ENCODE measurements around the gene NF2.

The NF2 gene

GRCh38 chr22:29633514-29634312 lies 30.3 kb downstream of the NF2 start:
- no peak for DNase-seq

GRCh38 chr22:29634847-29635246 lies 31.4 kb downstream of the NF2 start:
- DNase-seq = no peak

- peak; percentile 65 for DNase-seq
These were observed 32.4 kb downstream of the NF2 start for GRCh38 chr22:29635734-29636357.

GRCh38 chr22:29636751-29637150 lies 33.3 kb downstream of the NF2 start:
- DNase-seq = no peak

DNA sequence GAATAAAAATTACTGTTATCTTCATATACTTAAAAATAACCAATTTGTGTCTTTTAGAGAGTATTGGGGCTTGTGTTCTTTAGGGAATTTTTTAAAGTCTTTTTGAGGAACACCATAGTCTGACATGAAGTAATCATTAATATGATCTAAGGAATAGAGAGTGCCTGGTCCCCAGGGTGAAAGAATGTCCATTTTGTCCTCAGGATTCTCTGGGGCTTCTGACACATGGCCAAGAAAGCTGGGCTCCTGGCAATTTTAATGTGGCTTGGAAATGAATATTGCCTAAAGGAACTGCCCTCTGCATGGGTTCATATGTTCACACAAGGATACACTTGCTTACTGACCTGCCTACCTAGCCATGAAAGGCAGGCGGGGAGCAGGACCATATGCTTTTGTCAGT lies 33.7 kb downstream of the NF2 start:
- no peak for DNase-seq

DNA sequence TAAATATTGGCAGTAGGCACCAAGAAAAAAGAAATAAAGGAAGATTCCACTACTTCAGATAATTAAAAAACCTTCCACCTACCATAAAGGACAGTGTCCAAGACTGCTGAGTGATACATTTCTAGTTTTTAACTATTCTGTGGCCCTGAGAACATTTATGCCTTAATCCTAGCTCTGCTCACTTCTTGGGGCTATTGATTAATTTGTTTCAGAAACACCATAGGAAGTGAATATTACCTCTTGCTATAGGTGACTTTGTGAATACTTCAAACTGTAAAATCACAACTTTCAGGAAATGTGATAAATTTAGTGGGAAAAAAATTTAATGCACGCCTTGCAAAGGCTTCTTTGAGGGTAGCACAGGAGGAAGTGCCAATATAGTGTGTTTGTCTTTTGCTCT lies 35.2 kb downstream of the NF2 start:
- DNase-seq = no peak

DNA sequence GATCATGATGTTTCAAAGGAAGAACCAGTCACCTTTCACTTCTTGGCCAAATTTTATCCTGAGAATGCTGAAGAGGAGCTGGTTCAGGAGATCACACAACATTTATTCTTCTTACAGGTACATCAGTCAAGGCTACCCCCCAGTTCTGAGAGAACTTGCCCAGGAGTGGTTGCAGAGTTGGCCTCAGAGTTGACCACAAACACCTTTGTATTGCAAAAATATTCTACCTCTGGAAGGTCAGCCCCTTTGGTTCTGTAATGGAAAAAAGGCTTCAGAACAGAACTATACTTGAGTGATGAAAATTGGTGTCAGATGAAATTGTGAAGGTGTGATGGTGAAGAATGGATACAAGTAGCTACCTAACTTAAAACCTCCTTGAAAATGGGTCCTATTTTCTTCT lies 35.7 kb downstream of the NF2 start:
- DNase-seq = no peak

DNA sequence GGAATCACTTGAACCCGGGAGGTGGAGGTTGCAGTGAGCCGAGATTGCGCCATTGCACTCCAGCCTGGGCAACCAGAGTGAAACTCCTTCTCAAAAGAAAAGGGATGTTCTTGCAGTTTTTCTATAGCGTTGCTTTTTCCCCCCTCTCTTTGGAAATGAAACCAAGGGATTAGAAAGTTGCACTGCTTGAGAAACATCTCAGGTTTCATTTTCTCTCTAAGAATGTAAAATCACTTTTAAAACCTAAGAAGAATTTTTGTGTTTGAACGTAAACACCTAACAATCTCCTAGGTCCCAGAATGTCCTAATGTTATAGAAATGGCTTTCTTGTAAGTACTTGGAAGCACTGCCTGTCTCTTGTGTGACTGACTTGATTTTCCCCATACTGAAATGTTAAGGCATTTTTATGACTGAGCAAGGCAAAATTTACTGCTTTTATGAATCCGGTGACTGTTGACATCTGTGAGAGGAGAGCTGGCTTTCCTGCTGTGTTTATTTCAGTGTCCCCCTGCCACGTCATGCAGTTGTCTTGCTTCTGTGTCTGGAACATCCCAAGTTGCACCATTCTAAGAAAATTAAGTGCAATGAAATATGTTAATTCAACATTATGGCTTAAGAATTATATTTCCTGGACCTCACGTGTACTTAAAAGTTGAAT lies 37.7 kb downstream of the NF2 start:
- no peak for DNase-seq

DNA sequence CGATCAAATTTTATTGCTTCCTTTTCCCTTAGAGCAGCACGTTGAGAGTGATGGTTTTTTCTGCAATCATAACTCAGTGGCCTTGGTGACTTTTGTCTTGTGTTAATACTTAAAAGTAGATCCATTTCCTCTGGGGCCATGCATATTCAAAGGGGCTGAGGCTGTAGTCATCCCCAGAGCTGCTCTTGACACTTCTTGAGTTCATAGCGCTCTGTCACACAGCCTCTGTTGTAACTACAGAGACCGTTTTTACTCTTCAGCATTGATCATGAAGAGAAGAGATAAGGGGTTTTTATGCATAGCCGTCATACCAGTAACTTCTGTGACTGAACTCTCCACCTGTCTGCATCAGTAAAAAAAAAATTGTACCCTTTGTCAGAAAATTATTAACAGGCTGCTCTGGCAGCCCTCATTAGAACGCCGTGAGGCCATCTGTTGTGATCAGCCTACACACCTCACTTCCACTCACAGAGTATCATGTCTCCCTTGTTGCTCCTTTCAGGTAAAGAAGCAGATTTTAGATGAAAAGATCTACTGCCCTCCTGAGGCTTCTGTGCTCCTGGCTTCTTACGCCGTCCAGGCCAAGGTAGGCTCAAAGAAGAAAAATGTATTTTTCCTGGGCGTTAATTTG lies 38.4 kb downstream of the NF2 start:
- DNase-seq = peak; percentile 88

DNA sequence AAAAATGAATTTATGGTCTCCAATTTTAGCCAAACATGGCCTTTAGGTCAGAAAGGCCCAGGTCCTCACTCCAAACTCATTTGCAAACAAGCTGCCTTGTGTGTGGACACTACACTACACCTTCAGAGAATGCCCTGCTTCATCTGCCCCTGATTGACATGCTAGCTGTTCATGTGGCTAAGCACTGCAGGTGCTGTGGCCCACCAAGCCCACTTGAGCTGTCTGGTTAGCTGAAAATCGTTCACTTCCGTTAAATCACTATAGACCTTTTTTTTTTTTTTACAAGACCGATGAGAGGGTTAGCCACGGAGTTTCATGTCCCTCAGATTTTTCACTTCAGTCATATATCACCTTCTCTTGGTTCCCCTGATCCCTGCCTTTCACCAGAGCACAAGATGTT lies 39.3 kb downstream of the NF2 start:
- no peak for DNase-seq

DNA sequence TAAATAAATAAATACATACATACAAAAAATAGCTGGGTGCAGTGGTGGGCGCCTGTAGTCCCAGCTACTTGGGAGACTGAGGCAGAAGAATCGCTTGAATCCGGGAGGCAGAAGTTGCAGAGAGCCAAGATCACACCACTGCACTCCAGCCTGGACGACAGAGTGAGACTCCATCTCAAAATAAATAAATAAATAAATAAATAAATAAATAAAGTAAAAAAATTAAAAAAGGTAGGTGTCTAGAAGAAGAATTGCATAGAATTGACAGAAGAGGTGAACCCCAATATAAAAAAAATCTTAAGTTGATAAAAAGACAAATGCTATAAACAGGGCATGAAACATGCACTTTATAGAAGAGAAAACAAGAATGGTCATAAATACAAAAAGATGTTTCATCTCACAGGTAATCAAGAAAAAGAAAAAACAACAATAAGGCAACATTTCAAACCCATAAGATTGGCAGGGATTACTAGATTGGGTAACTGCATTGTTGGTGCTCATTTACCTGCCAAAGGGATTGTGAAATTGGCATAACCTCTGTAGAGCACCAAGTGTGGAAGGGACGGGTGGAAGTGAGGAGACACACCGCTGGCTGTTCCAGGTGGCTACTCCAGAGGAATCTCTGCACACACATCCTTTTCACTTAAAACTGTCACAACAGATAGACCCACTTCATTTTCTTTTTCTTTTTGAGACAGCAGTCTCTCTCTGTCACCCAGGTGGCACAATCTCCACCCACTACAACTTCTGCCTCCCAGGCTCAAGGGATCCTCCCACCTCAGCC lies 44.7 kb downstream of the NF2 start:
- DNase-seq = no peak

DNA sequence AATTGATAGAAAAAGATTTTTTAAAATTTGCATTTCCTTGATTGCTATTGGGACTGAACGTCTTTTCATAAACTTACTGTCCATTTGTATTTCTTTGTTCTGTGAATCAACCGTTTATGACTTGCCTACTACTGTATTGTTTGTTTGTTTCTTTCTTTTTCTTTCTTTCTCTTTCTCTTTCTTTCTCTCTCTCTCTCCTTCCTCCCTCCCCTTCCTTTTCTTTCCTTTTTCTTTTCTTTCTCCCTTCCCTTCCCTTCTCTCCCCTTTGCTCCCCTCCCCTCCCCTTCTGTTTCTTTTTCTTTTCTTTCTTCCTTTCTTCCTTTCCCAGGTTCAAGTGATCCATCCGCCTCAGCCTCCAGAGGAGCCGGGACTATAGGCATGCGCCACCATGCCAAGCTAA lies 46.9 kb downstream of the NF2 start:
- DNase-seq = no peak

DNA sequence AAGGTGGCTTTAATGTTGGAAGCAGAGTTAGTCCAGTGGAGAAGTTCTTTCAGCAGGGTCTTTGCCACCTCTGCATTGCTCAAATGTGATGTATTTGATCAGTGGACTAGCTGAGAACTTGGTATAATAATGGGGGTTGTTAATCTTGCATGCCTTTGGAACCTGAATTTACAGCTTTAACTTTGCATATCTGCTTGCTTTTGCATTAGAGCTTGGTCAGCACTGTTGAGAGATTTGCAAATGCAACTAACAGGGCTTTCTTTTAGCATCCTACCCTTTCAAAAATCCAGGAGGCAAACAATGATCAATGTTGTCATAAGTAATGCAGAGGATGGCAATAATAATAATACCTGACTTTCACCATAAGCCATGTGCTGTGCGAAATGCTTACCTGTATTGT lies 48.2 kb downstream of the NF2 start:
- DNase-seq = no peak

GRCh38 chr22:29654420-29654819 lies 51.0 kb downstream of the NF2 start:
- no peak for DNase-seq

DNA sequence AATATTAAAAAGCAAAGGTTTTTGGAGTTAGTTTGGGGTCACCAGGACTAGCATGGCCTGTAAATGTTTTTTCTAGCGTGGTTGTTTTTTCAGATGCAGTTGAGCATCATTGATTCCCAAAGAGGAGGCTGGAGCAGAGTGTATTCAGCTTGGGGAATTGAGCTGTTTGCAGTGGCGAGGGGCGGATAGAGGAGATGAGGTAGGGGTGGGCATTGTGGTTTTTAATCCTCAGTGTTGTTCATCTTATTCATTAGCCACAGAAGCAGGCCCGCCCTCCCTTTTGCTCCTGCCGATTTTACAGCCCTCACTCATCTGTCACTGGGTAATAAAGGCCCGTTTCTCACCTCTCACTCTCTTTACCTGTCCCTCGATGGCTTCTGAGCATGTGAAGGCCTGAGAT lies 51.4 kb downstream of the NF2 start:
- DNase-seq = no peak

GRCh38 chr22:29658176-29658575 lies 54.7 kb downstream of the NF2 start:
- no peak for DNase-seq

DNA sequence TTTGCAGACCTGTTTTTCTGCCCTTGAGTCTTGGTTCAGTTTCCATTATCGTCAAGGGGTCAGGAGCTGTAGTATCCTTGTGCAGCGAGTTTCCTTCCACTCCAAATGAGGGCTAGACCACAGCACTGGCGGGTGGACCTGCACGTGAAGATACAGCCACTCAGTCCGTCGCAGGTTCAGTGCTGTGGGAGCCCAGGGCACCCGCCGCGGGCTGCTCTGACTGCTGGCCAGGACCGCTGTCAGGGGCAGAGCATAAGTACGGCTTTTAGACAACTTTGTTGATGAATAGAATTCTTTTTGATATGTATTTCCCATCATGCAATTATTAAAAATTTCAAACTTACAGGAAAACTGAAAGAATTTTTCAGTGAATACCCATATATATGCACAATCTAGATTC lies 56.6 kb downstream of the NF2 start:
- DNase-seq = no peak

GRCh38 chr22:29661336-29661735 lies 57.9 kb downstream of the NF2 start:
- no peak for DNase-seq

- no peak for DNase-seq
These were observed 59.9 kb downstream of the NF2 start for GRCh38 chr22:29663180-29663821.

- no peak for DNase-seq
These were observed 62.1 kb downstream of the NF2 start for GRCh38 chr22:29665486-29665885.

GRCh38 chr22:29668673-29669072 lies 65.2 kb downstream of the NF2 start:
- peak; percentile 45 for DNase-seq

GRCh38 chr22:29670626-29671025 lies 67.2 kb downstream of the NF2 start:
- DNase-seq = no peak
